Loucy (cell line): ENCODE measurements around the gene OR2T11.
"Not testable (repeated sequence)": the region's sequence is repeated elsewhere in the genome, so short reads cannot be mapped to it uniquely, and the experiment has no call there.

ENCODE experiments used
- H2AFZ ChIP-seq: fragments of 200-600 bp; sonication (generic); 2 replicates; pipeline ENCODE4 v1.6.0; 2016; ENCODE audit warnings: antibody characterized with exemption, mild to moderate bottlenecking, low read length, moderate library complexity
- H3F3A ChIP-seq: fragments of 200-600 bp; 2 replicates; pipeline ENCODE4 v1.6.0; 2016; ENCODE audit warnings: antibody characterized with exemption, low read depth, mild to moderate bottlenecking
- H3K27me3 ChIP-seq: fragments of 200-600 bp; sonication (generic); 2 replicates; pipeline ENCODE4 v1.6.1; 2014; ENCODE audit warnings: low read length, mild to moderate bottlenecking; ENCODE audit not compliant: insufficient read depth, poor library complexity, severe bottlenecking
- H3K36me3 ChIP-seq: fragments of 200-600 bp; sonication (generic); 2 replicates; pipeline ENCODE4 v1.6.1; 2016; ENCODE audit warnings: low read length; ENCODE audit not compliant: insufficient read depth
- H3K4me1 ChIP-seq: fragments of 200-600 bp; sonication (generic); 2 replicates; pipeline ENCODE4 v1.5.1; 2014; ENCODE audit warnings: low read length, mild to moderate bottlenecking; ENCODE audit not compliant: insufficient read depth, poor library complexity, severe bottlenecking
- H3K4me2 ChIP-seq: fragments of 200-600 bp; sonication (generic); 2 replicates; pipeline ENCODE4 v1.6.0; 2014; ENCODE audit warnings: antibody characterized with exemption, low read length, low read depth, mild to moderate bottlenecking; ENCODE audit not compliant: poor library complexity, severe bottlenecking
- H3K4me3 ChIP-seq: fragments of 200-600 bp; sonication (generic); 2 replicates; pipeline ENCODE4 v1.5.1; 2014; ENCODE audit warnings: low read length, mild to moderate bottlenecking, mixed read lengths; ENCODE audit not compliant: poor library complexity, severe bottlenecking
- H3K79me2 ChIP-seq: fragments of 200-600 bp; sonication (generic); 2 replicates; pipeline ENCODE4 v1.6.1; 2014; ENCODE audit warnings: low read length; ENCODE audit not compliant: insufficient read depth
- H3K9ac ChIP-seq: fragments of 200-600 bp; sonication (generic); 2 replicates; pipeline ENCODE4 v1.6.0; 2014; ENCODE audit warnings: mild to moderate bottlenecking, low read depth, low read length, moderate library complexity; ENCODE audit not compliant: poor library complexity, severe bottlenecking
- H3K9me2 ChIP-seq: fragments of 200-600 bp; sonication (generic); replicated peaks from 2 replicates; pipeline ENCODE4 v1.6.1; 2016; ENCODE audit warnings: low read depth, low read length, mixed read lengths
- H3K9me3 ChIP-seq: fragments of 200-600 bp; sonication (generic); 2 replicates; pipeline ENCODE4 v1.6.1; 2014; ENCODE audit warnings: mild to moderate bottlenecking, antibody characterized with exemption, low read length, low read depth; ENCODE audit not compliant: insufficient read depth
- H4K20me1 ChIP-seq: fragments of 200-600 bp; sonication (generic); 2 replicates; pipeline ENCODE4 v1.6.0; 2014; ENCODE audit warnings: antibody characterized with exemption, low read length, mild to moderate bottlenecking; ENCODE audit not compliant: insufficient read depth, poor library complexity, severe bottlenecking
- EZH2phosphoT487 ChIP-seq: fragments of 200-600 bp; IDR thresholded peaks from 2 replicates; pipeline ENCODE4 v1.6.1; 2018; ENCODE audit warnings: antibody characterized with exemption, mild to moderate bottlenecking, moderate library complexity, borderline replicate concordance
- TF ChIP-seq, protein P1 (sequence below): fragments of 200-600 bp; sonication (generic); conservative IDR thresholded peaks from 2 replicates; pipeline ENCODE4 v1.5.1; 2014; ENCODE audit warnings: mild to moderate bottlenecking, antibody characterized with exemption, low read length

The OR2T11 gene

GRCh38 chr1:248634991-248635390 lies at the start of gene OR2T11:
OR2T11 (minus strand) TSS chr1:248635091; CDS start chr1:248627128, 7,963 bp downstream.
- H3K4me2 ChIP-seq, H3K9me2 ChIP-seq, H2AFZ ChIP-seq, H3F3A ChIP-seq, H3K79me2 ChIP-seq, H3K9me3 ChIP-seq, H4K20me1 ChIP-seq, H3K4me3 ChIP-seq, H3K9ac ChIP-seq, H3K27me3 ChIP-seq, H3K4me1 ChIP-seq, H3K36me3 ChIP-seq: not testable (repeated sequence)

- no peak overlapping the region for H3K4me3 ChIP-seq
- no peaks in the 10 kb centered on the region; the same call in 1 of the 2 replicates for H3K9me3 ChIP-seq
- H3K4me2 ChIP-seq = no peak overlapping the region
- TF ChIP-seq, protein P1, sequence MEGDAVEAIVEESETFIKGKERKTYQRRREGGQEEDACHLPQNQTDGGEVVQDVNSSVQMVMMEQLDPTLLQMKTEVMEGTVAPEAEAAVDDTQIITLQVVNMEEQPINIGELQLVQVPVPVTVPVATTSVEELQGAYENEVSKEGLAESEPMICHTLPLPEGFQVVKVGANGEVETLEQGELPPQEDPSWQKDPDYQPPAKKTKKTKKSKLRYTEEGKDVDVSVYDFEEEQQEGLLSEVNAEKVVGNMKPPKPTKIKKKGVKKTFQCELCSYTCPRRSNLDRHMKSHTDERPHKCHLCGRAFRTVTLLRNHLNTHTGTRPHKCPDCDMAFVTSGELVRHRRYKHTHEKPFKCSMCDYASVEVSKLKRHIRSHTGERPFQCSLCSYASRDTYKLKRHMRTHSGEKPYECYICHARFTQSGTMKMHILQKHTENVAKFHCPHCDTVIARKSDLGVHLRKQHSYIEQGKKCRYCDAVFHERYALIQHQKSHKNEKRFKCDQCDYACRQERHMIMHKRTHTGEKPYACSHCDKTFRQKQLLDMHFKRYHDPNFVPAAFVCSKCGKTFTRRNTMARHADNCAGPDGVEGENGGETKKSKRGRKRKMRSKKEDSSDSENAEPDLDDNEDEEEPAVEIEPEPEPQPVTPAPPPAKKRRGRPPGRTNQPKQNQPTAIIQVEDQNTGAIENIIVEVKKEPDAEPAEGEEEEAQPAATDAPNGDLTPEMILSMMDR = no peak
- TF ChIP-seq EZH2phosphoT487 = no peak
- H3K36me3 ChIP-seq = no peaks in the 10 kb centered on the region
- no peaks in the 10 kb centered on the region for H3K4me1 ChIP-seq
- H3K79me2 ChIP-seq = no peaks in the 10 kb centered on the region
- H3F3A ChIP-seq = no peaks in the 10 kb centered on the region
- H4K20me1 ChIP-seq = no peaks in the 10 kb centered on the region
- H2AFZ ChIP-seq = no peak overlapping the region
- H3K9me2 ChIP-seq = no peaks in the 10 kb centered on the region
- no peaks in the 10 kb centered on the region for H3K27me3 ChIP-seq
- no peak overlapping the region for H3K9ac ChIP-seq
These were observed 46.8 kb upstream of the OR2T11 start for GRCh38 chr1:248681651-248682050.

GRCh38 chr1:248670003-248670402 lies 35.1 kb upstream of the OR2T11 start:
- Histone ChIP-seq H3K4me3 (no peak overlapping the region), H3K9me2 (no peaks in the 10 kb centered on the region), H3K27me3 (no peaks in the 10 kb centered on the region), H4K20me1 (no peaks in the 10 kb centered on the region), H3F3A (no peaks in the 10 kb centered on the region), H2AFZ (no peak overlapping the region), H3K4me1 (no peaks in the 10 kb centered on the region), H3K4me2 (no peak overlapping the region), H3K9me3 (peaks cover 10% of the 10 kb centered on the region; the same call in 1 of the 2 replicates), H3K36me3 (no peaks in the 10 kb centered on the region), H3K79me2 (no peaks in the 10 kb centered on the region), H3K9ac (no peak overlapping the region)
- no peak for TF ChIP-seq EZH2phosphoT487
- TF ChIP-seq, protein P1 = no peak

- H3K9me2 ChIP-seq, H3K79me2 ChIP-seq, H3K27me3 ChIP-seq, H3K4me3 ChIP-seq, H3K4me2 ChIP-seq, H4K20me1 ChIP-seq, H3K9ac ChIP-seq, H2AFZ ChIP-seq, H3K4me1 ChIP-seq, H3K9me3 ChIP-seq, H3K36me3 ChIP-seq, H3F3A ChIP-seq: not testable (repeated sequence)
These were observed 28.8 kb upstream of the OR2T11 start for GRCh38 chr1:248663453-248664328.

DNA sequence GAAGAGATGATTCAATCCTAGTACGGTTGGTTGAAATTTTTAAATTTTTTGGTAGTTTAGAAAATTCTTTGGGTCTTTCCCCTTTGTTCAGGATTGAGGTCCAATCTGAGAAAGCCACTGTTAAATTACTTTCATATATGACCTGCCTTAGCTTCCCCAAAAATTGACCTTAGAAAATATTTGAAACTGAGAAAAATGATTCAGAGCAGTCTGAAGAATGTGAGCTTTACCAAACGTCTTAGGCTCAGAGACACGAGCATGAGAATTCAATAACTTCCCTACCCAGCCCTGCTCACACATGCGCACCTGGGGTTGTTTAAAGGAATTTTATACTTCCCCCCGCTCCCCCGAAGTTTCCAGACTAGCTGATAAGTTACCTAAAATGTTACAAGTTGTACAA lies 21.9 kb upstream of the OR2T11 start:
- H3K9me2 ChIP-seq, H3K9ac ChIP-seq, H3K4me3 ChIP-seq, H3K9me3 ChIP-seq, H3F3A ChIP-seq, H2AFZ ChIP-seq, H3K79me2 ChIP-seq, H3K4me2 ChIP-seq, H3K27me3 ChIP-seq, H4K20me1 ChIP-seq, H3K4me1 ChIP-seq, H3K36me3 ChIP-seq: not testable (repeated sequence)

DNA sequence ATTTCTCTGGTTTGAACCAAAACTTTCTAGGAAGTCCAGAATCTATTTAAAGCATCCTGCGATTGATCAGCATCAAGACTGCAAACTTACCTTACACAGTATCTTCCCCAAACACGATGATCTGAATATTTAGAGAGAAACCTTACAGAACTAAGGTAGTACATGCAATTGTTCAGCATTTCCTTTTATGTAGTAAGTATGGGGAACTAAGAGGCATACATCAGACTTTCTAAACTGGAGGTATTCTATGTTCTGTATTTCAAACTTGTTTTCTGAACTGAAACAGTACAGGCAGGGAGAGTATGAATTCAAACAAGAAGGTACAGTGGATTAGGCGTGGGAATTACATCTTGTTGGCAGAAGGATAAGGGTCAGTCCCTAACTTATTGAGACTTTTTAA lies 20.5 kb upstream of the OR2T11 start, which contains the start of gene OR2T27:
OR2T27 (minus strand) TSS at position 175 of the 400 bp plus-strand sequence. CDS start 4,644 bp downstream, outside the sequence.
- not testable (repeated sequence) for H3K9me3 ChIP-seq, H2AFZ ChIP-seq, H3K9me2 ChIP-seq, H3K36me3 ChIP-seq, H3F3A ChIP-seq, H3K4me3 ChIP-seq, H3K9ac ChIP-seq, H3K4me1 ChIP-seq, H3K79me2 ChIP-seq, H4K20me1 ChIP-seq, H3K27me3 ChIP-seq, H3K4me2 ChIP-seq
